NCI-H526 treated with DMSO at 0.1 percent for 48 hours (cell line): Measurements from ENCODE around the gene VSIG10L2.
"Not testable (repeated sequence)": the region's sequence is repeated elsewhere in the genome, so short reads cannot be mapped to it uniquely, and the experiment has no call there.

Experiments
- DNase-seq: peaks from one replicate; lab custom pipeline; 2025; lab: John Stamatoyannopoulos, UW

VSIG10L2 gene

GRCh38 chr11:125967515-125967914 lies 21.7 kb downstream of the VSIG10L2 start:
- DNase-seq, result no peak

DNA sequence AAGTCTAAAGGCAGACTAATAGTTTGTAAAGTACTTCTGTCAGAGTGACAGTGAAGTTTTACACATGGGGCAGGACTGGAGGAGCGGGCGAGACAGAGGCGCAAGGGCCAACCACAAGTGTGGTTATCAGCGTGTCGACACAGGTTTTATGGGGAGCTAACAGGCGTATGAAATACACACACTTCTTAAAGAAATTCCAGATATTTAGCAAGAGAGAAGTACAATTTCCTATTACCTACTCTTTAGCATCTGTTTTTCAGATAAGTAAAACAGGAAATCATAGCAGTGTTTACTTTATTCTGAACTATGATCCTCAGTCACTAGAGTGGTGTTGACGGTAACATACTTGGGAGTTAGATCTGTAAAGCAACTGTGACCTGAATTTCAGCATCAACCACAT lies 22.5 kb downstream of the VSIG10L2 start:
- no peak for DNase-seq

GRCh38 chr11:125971618-125972017 lies 25.8 kb downstream of the VSIG10L2 start:
- DNase-seq, result no peak

GRCh38 chr11:125974284-125974683 lies 28.4 kb downstream of the VSIG10L2 start:
- DNase-seq, result no peak

- DNase-seq, result no peak
These were observed 29.8 kb downstream of the VSIG10L2 start for GRCh38 chr11:125975634-125976033.

- no peak for DNase-seq
These were observed 30.3 kb downstream of the VSIG10L2 start for GRCh38 chr11:125976156-125976555.

GRCh38 chr11:125977333-125977732 lies 31.5 kb downstream of the VSIG10L2 start:
- no peak for DNase-seq

DNA sequence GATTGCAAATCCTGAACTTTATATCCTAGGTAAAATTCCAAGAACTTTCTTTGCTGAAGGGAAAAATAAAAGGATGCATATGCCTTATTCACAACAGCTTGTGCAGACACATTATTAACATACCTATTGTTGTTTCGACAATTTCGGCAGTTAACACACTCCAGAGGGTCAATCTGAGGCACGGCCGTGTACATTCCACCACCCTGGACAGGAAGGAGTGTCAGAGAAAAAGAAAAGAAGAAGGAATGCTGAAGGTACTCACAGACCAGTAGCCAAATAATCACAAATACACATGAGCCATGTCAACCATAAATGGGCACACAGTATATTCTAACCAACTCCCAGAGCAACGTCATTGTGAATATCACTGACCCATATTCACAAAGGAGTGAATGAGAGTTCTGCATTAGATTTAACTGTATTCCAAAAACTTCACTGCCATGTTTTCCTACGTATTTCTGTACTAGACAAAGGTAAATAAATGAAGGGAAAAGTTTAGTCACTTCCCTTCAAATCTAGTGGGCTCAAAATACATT lies 32.4 kb downstream of the VSIG10L2 start:
- DNase-seq, result no peak

GRCh38 chr11:125978778-125979407 lies 33.0 kb downstream of the VSIG10L2 start:
- DNase-seq, result no peak

DNA sequence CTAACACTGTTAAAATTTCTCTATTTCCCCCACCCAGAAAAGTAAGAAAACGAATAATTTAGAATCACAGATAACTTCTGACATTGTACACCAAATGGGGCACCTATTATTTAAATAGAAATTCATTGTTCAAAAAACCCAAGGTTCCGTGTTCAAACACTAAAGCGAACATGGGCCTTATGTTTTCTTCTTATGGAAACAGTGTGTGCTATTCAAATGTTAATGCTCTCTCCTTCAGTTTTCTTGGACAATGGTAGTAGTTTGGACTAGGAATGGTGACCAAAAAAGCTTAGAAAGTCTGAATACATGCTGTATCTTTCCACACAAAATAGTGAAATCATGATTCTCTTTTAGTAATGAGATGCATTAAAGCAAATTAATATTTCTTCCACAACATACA lies 33.7 kb downstream of the VSIG10L2 start:
- no peak for DNase-seq

GRCh38 chr11:125980436-125980835 lies 34.6 kb downstream of the VSIG10L2 start:
- no peak for DNase-seq

GRCh38 chr11:125982348-125982730 lies 36.5 kb downstream of the VSIG10L2 start:
- no peak for DNase-seq

DNA sequence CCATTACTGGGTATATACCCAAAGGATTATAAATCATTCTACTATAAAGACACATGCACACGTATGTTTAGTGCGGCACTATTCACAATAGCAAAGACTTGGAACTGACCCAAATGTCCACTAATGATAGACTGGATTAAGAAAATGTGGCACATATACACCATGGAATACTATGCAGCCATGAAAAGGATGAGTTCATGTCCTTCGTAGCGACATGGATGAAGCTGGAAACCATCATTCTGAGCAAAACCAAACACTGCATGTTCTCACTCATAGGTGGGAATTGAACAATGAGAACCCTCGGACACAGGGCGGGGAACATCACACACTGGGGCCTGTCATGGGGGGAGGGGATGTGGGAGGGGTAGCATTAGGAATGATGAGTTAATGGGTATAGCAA lies 40.1 kb downstream of the VSIG10L2 start:
- not testable (repeated sequence) for DNase-seq

- no peak for DNase-seq
These were observed 41.3 kb downstream of the VSIG10L2 start for GRCh38 chr11:125987066-125987641.

DNA sequence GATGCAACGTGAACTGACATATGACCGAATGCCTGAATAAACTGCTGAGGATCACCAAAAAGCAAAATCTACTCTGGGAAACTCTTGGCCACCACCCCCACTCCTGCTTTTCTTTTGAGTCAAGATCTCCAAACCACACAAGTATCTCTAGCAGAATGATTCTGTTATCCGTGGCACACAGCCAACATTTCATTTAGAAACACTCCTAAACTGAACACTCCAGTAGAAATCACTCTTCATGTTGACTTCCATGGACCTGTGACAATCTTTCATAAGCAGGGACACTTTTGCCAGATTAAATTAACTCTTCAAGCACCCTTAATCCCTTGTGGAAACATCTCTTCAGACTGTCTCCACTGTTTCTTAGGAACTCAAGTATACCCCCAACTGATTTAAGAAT lies 44.4 kb downstream of the VSIG10L2 start:
- DNase-seq, result no peak

GRCh38 chr11:125992893-125993292 lies 47.0 kb downstream of the VSIG10L2 start:
- DNase-seq, result no peak

GRCh38 chr11:125994509-125994908 lies 48.7 kb downstream of the VSIG10L2 start:
- no peak for DNase-seq

- DNase-seq, result no peak
These were observed 49.5 kb downstream of the VSIG10L2 start for GRCh38 chr11:125995313-125995712.

- DNase-seq, result no peak
These were observed 52.4 kb downstream of the VSIG10L2 start for GRCh38 chr11:125998267-125998666.

- DNase-seq, result no peak
These were observed 53.5 kb downstream of the VSIG10L2 start for GRCh38 chr11:125999234-125999880.

DNA sequence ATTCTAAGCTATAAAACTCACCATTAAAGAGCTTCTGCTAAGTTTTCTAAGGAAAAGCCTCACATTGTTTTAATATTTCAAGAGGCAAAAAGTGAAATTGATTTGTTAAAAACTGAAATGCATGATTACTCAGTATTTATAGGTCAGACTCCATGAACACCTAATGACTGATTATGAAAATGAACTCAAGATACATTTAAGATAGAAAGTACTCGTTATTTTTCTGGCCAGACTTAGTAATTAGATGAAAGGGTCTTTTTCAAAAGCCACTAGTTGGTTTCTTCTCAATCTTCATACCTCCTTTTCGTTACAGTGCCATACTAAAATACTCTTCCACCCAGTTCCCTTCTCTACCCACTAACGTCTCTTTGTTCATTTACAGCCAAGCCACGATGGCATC lies 56.3 kb downstream of the VSIG10L2 start:
- no peak for DNase-seq
